HepG2 (cell line): Measurements from ENCODE around the gene SAP25. TPM values are rescaled to one million over a fixed set of nuclear protein-coding genes. Genes with fewer than 3 reads are reported as not detected.
A peak's percentile ranks its signal among the peaks of the same experiment; 100 is the strongest.

Experiments used
- AKAP8 ChIP-seq: sonication (generic); formaldehyde crosslinking; IDR thresholded peaks from 2 replicates; pipeline ENCODE4 v1.5.1; 2020; ENCODE audit warnings: mild to moderate bottlenecking, missing genetic modification reagents
- EZH2 ChIP-seq: conservative IDR thresholded peaks from 2 replicates; pipeline ENCODE4 v1.6.1; 2012; ENCODE audit warnings: mild to moderate bottlenecking, low read depth, low read length, moderate library complexity
- FOXC1 ChIP-seq: sonication (generic); formaldehyde crosslinking; IDR thresholded peaks from 2 replicates; pipeline ENCODE4 v1.8.0; 2022; ENCODE audit warnings: mild to moderate bottlenecking, missing genetic modification reagents, borderline replicate concordance
- HDAC1 ChIP-seq: sonication (generic); formaldehyde crosslinking; IDR thresholded peaks from 2 replicates; pipeline ENCODE4 v1.5.1; 2020; ENCODE audit warnings: mild to moderate bottlenecking, missing genetic modification reagents
- HNRNPH1 ChIP-seq: fragments of 200-400 bp; formaldehyde crosslinking; optimal IDR thresholded peaks from 2 replicates; pipeline ENCODE3; 2017; ENCODE audit warnings: mild to moderate bottlenecking, low read depth, low read length
- JUNB ChIP-seq: sonication (generic); formaldehyde crosslinking; IDR thresholded peaks from 2 replicates; pipeline ENCODE4 v1.8.0; 2022; ENCODE audit warnings: missing genetic modification reagents, mild to moderate bottlenecking, borderline replicate concordance
- KMT2B ChIP-seq: IDR thresholded peaks from 2 replicates; pipeline ENCODE4 v1.6.1; 2016; ENCODE audit warnings: missing genetic modification reagents, missing compliant biosample characterization
- NONO ChIP-seq, 2 experiments: fragments of 450-650 bp in 1 of 2; sonication (generic) in 1 of 2; formaldehyde crosslinking in 1 of 2; IDR thresholded peaks in 1 of 2; conservative IDR thresholded peaks in 1 of 2; 2 replicates each; pipeline versions ENCODE4 v1.6.1 to v1.8.0; 2017 to 2022; ENCODE audit warnings: mild to moderate bottlenecking in 1 of 2, missing genetic modification reagents in 1 of 2, moderate library complexity in 1 of 2
- NR2F1 ChIP-seq, 2 experiments: fragments of 450-650 bp in 1 of 2; formaldehyde crosslinking in 1 of 2; IDR thresholded peaks; 2 replicates each; pipeline versions ENCODE4 v1.5.0 to v1.6.1; 2016 to 2020; ENCODE audit warnings: mild to moderate bottlenecking in 1 of 2, missing compliant biosample characterization in 1 of 2, missing genetic modification reagents in 1 of 2, moderate library complexity in 1 of 2
- NR2F6 ChIP-seq, 2 experiments: IDR thresholded peaks; 2 replicates each; pipeline ENCODE4 v1.6.1; 2016; ENCODE audit warnings: antibody characterized with exemption in 1 of 2, mild to moderate bottlenecking in 1 of 2
- PHF8 ChIP-seq: sonication (generic); formaldehyde crosslinking; IDR thresholded peaks from 2 replicates; pipeline ENCODE4 v1.5.0; 2020; ENCODE audit warnings: missing genetic modification reagents
- PPARG ChIP-seq: conservative IDR thresholded peaks from 2 replicates; pipeline ENCODE4 v1.6.1; 2016; ENCODE audit warnings: missing biosample characterization, missing genetic modification reagents
- RBAK ChIP-seq: sonication (generic); formaldehyde crosslinking; IDR thresholded peaks from 2 replicates; pipeline ENCODE4 v1.5.1; 2020; ENCODE audit warnings: mild to moderate bottlenecking, missing genetic modification reagents
- RCOR2 ChIP-seq: IDR thresholded peaks from 2 replicates; pipeline ENCODE4 v1.6.1; 2016; ENCODE audit warnings: missing biosample characterization, missing genetic modification reagents
- RFXAP ChIP-seq: sonication (generic); formaldehyde crosslinking; IDR thresholded peaks from 2 replicates; pipeline ENCODE4 v1.4.0; 2020; ENCODE audit warnings: missing genetic modification reagents, borderline replicate concordance
- SOX13 ChIP-seq, 3 experiments: fragments of 450-650 bp in 1 of 3; sonication (generic) in 1 of 3; formaldehyde crosslinking in 1 of 3; IDR thresholded peaks in 2 of 3; conservative IDR thresholded peaks in 1 of 3; 2 replicates each; pipeline versions ENCODE4 v1.5.0 to v1.6.1; 2016 to 2020; ENCODE audit warnings: antibody characterized with exemption in 1 of 3, mild to moderate bottlenecking in 1 of 3, missing compliant biosample characterization in 1 of 3, missing genetic modification reagents in 1 of 3, moderate library complexity in 1 of 3
- ZKSCAN1 ChIP-seq: fragments of 150-350 bp; IDR thresholded peaks from 2 replicates; pipeline ENCODE4 v1.6.1; 2014; ENCODE audit warnings: low read length
- ZNF264 ChIP-seq: sonication (generic); formaldehyde crosslinking; IDR thresholded peaks from 2 replicates; pipeline ENCODE4 v1.4.0; 2020; ENCODE audit warnings: missing genetic modification reagents
- ZNF343 ChIP-seq: sonication (generic); formaldehyde crosslinking; IDR thresholded peaks from 2 replicates; pipeline ENCODE4 v1.4.0; 2020; ENCODE audit warnings: mild to moderate bottlenecking, missing genetic modification reagents
- ZNF350 ChIP-seq: sonication (generic); formaldehyde crosslinking; IDR thresholded peaks from 2 replicates; pipeline ENCODE4 v1.4.0; 2020; ENCODE audit warnings: mild to moderate bottlenecking, low read depth, missing genetic modification reagents, borderline replicate concordance
- ZNF501 ChIP-seq: sonication (generic); formaldehyde crosslinking; IDR thresholded peaks from 2 replicates; pipeline ENCODE4 v1.5.1; 2020; ENCODE audit warnings: mild to moderate bottlenecking, moderate library complexity, missing genetic modification reagents
- ZNF607 ChIP-seq: sonication (generic); formaldehyde crosslinking; IDR thresholded peaks from 2 replicates; pipeline ENCODE4 v1.5.1; 2020; ENCODE audit warnings: missing genetic modification reagents, mild to moderate bottlenecking, borderline replicate concordance
- ZNF644 ChIP-seq: IDR thresholded peaks from 2 replicates; pipeline ENCODE4 v1.6.1; 2016; ENCODE audit warnings: low read depth
- polyA plus RNA-seq, 8 experiments: library from polyadenylated mRNA; depleted of rRNA in 3 of 8; stranded (reverse) in 7 of 8; unstranded in 1 of 8; fragments of >200 nt; fragmentation: Illumina TruSeq in 4 of 8; extraction: Trizol in 4 of 8; gene quantifications; 2 replicates each; pipeline versions ENCODE4 v1.2.1 to v1.2.3, GENCODE V29; 2011 to 2016; ENCODE audit warnings: low read depth in 4 of 8, missing spikeins in 1 of 8, mixed read lengths in 1 of 8; ENCODE audit not compliant: insufficient read depth in 1 of 8
- total RNA-seq, 5 experiments: library from RNA; depleted of rRNA; stranded (reverse); fragments of >200 nt; fragmentation: Illumina TruSeq; extraction: Trizol; gene quantifications; 2 replicates each; pipeline ENCODE4 v1.2.3, GENCODE V29; 2016; ENCODE audit warnings: low read depth in 1 of 5
- TF ChIP-seq, protein P1 (sequence below): IDR thresholded peaks from 2 replicates; pipeline ENCODE4 v1.6.1; 2012; ENCODE audit warnings: low read depth, low read length, improper control_type of control experiment
- TF ChIP-seq, protein P2 (sequence below): sonication (generic); formaldehyde crosslinking; IDR thresholded peaks from 2 replicates; pipeline ENCODE4 v1.8.0; 2022; ENCODE audit warnings: mild to moderate bottlenecking, missing genetic modification reagents, moderate library complexity
- TF ChIP-seq, protein P3 (sequence below): sonication (generic); formaldehyde crosslinking; IDR thresholded peaks from 2 replicates; pipeline ENCODE4 v1.5.0; 2020; ENCODE audit warnings: missing genetic modification reagents
- TF ChIP-seq, protein P4 (sequence below): IDR thresholded peaks from 2 replicates; pipeline ENCODE4 v1.6.1; 2016

Gene SAP25
- total and polyA plus RNA-seq, 2 of the 13 experiments (the other 11 are each of a cell fraction or from before 2014, with no cell fraction given): 0.15 to 0.20 TPM

DNA sequence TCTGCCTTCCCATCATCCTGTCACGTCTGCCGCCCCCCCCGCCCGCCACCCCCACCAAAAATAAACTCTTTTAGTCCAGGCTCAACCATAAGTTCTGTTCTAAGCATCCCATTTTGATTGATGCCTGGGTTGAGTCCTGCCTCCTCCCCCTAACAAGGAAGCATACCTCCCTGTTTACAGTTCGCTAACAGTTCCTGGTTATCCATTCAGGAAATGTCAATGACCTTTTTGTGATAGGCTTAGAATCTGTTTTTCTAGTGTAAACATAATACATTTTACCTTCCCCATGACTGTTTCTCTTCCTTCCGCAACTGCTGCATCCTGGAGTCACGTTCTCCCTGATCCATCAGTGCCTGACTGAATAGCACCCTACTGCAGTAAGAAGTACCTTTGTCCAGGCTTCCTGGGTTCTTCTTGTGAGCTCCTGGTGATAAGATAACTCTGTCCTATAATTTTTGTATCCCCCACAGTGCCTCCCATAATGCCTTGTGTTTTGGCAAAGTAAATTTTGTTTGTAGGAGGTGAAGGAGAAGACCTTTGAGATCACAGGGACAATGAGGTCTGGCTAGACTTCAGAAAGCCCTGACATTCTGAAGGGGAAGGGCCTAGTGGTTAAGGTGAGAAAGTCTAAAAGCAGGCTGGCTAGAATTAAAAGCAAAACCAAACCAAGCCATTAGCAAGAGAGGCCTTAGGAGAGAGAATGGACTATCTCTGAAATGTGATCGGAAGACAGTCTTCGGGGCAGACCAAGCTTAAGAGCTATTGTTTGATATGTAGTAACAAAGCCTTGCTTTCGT, 27.4 kb downstream of the SAP25 start (continued):
- peak; percentile 92 for TF ChIP-seq ZNF264 (CRISPR knock-in tag)
- no peak for TF ChIP-seq ZNF343
- TF ChIP-seq, protein P1, sequence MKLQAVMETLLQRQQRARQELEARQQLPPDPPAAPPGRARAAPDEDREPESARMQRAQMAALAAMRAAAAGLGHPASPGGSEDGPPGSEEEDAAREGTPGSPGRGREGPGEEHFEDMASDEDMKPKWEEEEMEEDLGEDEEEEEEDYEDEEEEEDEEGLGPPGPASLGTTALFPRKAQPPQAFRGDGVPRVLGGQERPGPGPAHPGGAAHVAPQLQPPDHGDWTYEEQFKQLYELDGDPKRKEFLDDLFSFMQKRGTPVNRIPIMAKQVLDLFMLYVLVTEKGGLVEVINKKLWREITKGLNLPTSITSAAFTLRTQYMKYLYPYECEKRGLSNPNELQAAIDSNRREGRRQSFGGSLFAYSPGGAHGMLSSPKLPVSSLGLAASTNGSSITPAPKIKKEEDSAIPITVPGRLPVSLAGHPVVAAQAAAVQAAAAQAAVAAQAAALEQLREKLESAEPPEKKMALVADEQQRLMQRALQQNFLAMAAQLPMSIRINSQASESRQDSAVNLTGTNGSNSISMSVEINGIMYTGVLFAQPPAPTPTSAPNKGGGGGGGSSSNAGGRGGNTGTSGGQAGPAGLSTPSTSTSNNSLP: peak; percentile 90
- TF ChIP-seq ZNF644: no peak
- no peak for TF ChIP-seq ZNF350 (CRISPR knock-in tag)
- TF ChIP-seq HNRNPH1: no peak
- TF ChIP-seq NR2F1 (CRISPR knock-in tag; IDR thresholded peaks at IDR 0.05): peak; percentile 50 to 57
- TF ChIP-seq PPARG (CRISPR knock-in tag): peak; percentile 74
- TF ChIP-seq ZKSCAN1: no peak
- peak; percentile 39; the same call in 1 of the 2 replicates for TF ChIP-seq RFXAP (CRISPR knock-in tag)
- TF ChIP-seq HDAC1: peak; percentile 60
- TF ChIP-seq RCOR2 (CRISPR knock-in tag): peak; percentile 73
- TF ChIP-seq, protein P2, sequence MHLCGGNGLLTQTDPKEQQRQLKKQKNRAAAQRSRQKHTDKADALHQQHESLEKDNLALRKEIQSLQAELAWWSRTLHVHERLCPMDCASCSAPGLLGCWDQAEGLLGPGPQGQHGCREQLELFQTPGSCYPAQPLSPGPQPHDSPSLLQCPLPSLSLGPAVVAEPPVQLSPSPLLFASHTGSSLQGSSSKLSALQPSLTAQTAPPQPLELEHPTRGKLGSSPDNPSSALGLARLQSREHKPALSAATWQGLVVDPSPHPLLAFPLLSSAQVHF (CRISPR knock-in tag): no peak
- TF ChIP-seq ZNF607: no peak
- TF ChIP-seq FOXC1 (CRISPR knock-in tag): no peak
- no peak for TF ChIP-seq NONO (IDR thresholded peaks at IDR 0.05)
- TF ChIP-seq NONO (CRISPR knock-in tag; conservative IDR thresholded peaks at IDR 0.05): peak; percentile 63; the same call in 1 of the 2 replicates
- TF ChIP-seq AKAP8 (CRISPR knock-in tag): peak; percentile 19; the same call in 1 of the 2 replicates
- TF ChIP-seq RBAK (CRISPR knock-in tag): no peak
- TF ChIP-seq SOX13 (IDR thresholded peaks at IDR 0.05): peak; percentile 63
- peak in 1 of 2 experiments; percentile 86; a peak in 2 of 4 replicates for TF ChIP-seq SOX13 (CRISPR knock-in tag; conservative IDR thresholded peaks at IDR 0.05 in 1 of 2, IDR thresholded peaks at IDR 0.05 in 1 of 2)
- TF ChIP-seq, protein P3, sequence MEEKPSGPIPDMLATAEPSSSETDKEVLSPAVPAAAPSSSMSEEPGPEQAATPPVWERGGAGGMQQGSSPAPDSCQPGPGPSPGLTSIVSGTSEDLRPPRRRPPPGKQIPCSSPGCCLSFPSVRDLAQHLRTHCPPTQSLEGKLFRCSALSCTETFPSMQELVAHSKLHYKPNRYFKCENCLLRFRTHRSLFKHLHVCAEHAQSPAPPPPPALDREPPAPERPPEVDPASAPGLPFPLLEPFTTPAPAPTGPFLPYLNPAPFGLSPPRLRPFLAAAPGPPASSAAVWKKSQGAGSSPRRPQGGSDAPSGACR: 0 out of 2 replicates have a peak, but pooled peaks have one; percentile 26
- TF ChIP-seq PHF8 (CRISPR knock-in tag): peak; percentile 13; the same call in 1 of the 2 replicates
- no peak for TF ChIP-seq EZH2
- TF ChIP-seq JUNB (CRISPR knock-in tag): no peak
- TF ChIP-seq NR2F6 (IDR thresholded peaks at IDR 0.05): peak; percentile 91
- TF ChIP-seq NR2F6 (CRISPR knock-in tag; IDR thresholded peaks at IDR 0.05): peak; percentile 89
- TF ChIP-seq, protein P4, sequence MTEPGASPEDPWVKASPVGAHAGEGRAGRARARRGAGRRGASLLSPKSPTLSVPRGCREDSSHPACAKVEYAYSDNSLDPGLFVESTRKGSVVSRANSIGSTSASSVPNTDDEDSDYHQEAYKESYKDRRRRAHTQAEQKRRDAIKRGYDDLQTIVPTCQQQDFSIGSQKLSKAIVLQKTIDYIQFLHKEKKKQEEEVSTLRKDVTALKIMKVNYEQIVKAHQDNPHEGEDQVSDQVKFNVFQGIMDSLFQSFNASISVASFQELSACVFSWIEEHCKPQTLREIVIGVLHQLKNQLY (CRISPR knock-in tag): peak; percentile 89
- TF ChIP-seq ZNF501 (CRISPR knock-in tag): no peak
- no peak for TF ChIP-seq KMT2B (CRISPR knock-in tag)
